SH-SY5Y (cell line): ENCODE results near the gene C12orf56.

Experiments
- GATA2 ChIP-seq: IDR thresholded peaks from 2 replicates; pipeline ENCODE4 v1.6.1; 2011; ENCODE audit warnings: mild to moderate bottlenecking, low read depth, low read length
- GATA3 ChIP-seq: IDR thresholded peaks from 2 replicates; pipeline ENCODE4 v1.6.1; 2011; ENCODE audit warnings: low read depth, mild to moderate bottlenecking, low read length, moderate library complexity

C12orf56 gene

GRCh38 chr12:64229240-64229639 lies 161.3 kb downstream of the C12orf56 start:
- TF ChIP-seq GATA3 (no peak), GATA2 (no peak)

GRCh38 chr12:64225626-64226025 lies 164.9 kb downstream of the C12orf56 start:
- no peak for TF ChIP-seq GATA3
- TF ChIP-seq GATA2, result no peak

GRCh38 chr12:64222009-64222765 lies 168.4 kb downstream of the C12orf56 start, which contains the start of gene KICS2:
KICS2 (minus strand) TSS chr12:64222296; CDS start chr12:64222237, 59 bp downstream.
- TF ChIP-seq GATA3, result no peak
- TF ChIP-seq GATA2, result no peak

- no peak for TF ChIP-seq GATA2
Observed at GRCh38 chr12:64221651-64222008, 168.9 kb downstream of the C12orf56 start.

- TF ChIP-seq GATA3 (no peak), GATA2 (no peak)
Observed at GRCh38 chr12:64220046-64220445, 170.5 kb downstream of the C12orf56 start.

- TF ChIP-seq GATA3, result no peak
- no peak for TF ChIP-seq GATA2
Observed at GRCh38 chr12:64219145-64219544, 171.4 kb downstream of the C12orf56 start.

GRCh38 chr12:64218597-64218996 lies 172.0 kb downstream of the C12orf56 start:
- no peak for TF ChIP-seq GATA3
- no peak for TF ChIP-seq GATA2

GRCh38 chr12:64216239-64216638 lies 174.3 kb downstream of the C12orf56 start:
- TF ChIP-seq GATA2, result no peak
- no peak for TF ChIP-seq GATA3
